ENCODE measurements around the gene AMOTL1.

- TF ChIP-seq, protein P1, sequence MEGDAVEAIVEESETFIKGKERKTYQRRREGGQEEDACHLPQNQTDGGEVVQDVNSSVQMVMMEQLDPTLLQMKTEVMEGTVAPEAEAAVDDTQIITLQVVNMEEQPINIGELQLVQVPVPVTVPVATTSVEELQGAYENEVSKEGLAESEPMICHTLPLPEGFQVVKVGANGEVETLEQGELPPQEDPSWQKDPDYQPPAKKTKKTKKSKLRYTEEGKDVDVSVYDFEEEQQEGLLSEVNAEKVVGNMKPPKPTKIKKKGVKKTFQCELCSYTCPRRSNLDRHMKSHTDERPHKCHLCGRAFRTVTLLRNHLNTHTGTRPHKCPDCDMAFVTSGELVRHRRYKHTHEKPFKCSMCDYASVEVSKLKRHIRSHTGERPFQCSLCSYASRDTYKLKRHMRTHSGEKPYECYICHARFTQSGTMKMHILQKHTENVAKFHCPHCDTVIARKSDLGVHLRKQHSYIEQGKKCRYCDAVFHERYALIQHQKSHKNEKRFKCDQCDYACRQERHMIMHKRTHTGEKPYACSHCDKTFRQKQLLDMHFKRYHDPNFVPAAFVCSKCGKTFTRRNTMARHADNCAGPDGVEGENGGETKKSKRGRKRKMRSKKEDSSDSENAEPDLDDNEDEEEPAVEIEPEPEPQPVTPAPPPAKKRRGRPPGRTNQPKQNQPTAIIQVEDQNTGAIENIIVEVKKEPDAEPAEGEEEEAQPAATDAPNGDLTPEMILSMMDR (IDR thresholded peaks at IDR 0.05): no peak
- no peak for TF ChIP-seq POLR2A (IDR thresholded peaks at IDR 0.05)
Observed at GRCh38 chr11:94820480-94820879, 52.3 kb downstream of the AMOTL1 start.

Data from right lobe of liver (tissue), 4 donors.